PFSK-1 (cell line): ENCODE data around the gene LDB2.

Experiments used
- POLR2AphosphoS5 ChIP-seq: IDR thresholded peaks from 2 replicates; pipeline ENCODE4 v1.6.1; 2012; ENCODE audit warnings: low read depth, mild to moderate bottlenecking, control low read depth, low read length, moderate library complexity
- TF ChIP-seq, protein P1 (sequence below), 2 experiments: IDR thresholded peaks; 2 replicates each; pipeline versions ENCODE4 v1.6.1 to v1.8.0; 2011 to 2012; ENCODE audit warnings: low read depth in 2 of 2, low read length in 2 of 2, control low read depth in 1 of 2, inconsistent platforms in 1 of 2, mild to moderate bottlenecking in 1 of 2, moderate library complexity in 1 of 2; ENCODE audit not compliant: insufficient read depth in 1 of 2

DNA sequence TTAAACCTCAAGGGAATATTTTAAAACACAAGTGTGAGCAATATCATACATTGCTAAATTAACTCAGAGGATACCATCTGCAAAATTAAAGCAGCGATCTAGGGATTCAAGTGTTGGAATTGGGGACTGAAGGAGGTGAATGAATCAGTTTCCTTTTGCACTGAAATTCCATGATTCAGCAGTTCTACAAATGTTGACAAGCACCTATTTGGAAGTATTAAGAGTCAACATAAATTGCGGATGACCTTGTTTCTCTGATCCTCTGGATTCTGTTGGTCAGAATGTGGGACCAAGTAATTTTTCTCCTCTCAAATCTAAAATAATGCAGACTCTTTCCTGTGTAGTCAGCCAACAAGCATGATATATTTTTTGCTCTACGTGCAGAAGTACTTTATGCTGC, 78.8 kb downstream of the LDB2 start:
- TF ChIP-seq, protein P1, sequence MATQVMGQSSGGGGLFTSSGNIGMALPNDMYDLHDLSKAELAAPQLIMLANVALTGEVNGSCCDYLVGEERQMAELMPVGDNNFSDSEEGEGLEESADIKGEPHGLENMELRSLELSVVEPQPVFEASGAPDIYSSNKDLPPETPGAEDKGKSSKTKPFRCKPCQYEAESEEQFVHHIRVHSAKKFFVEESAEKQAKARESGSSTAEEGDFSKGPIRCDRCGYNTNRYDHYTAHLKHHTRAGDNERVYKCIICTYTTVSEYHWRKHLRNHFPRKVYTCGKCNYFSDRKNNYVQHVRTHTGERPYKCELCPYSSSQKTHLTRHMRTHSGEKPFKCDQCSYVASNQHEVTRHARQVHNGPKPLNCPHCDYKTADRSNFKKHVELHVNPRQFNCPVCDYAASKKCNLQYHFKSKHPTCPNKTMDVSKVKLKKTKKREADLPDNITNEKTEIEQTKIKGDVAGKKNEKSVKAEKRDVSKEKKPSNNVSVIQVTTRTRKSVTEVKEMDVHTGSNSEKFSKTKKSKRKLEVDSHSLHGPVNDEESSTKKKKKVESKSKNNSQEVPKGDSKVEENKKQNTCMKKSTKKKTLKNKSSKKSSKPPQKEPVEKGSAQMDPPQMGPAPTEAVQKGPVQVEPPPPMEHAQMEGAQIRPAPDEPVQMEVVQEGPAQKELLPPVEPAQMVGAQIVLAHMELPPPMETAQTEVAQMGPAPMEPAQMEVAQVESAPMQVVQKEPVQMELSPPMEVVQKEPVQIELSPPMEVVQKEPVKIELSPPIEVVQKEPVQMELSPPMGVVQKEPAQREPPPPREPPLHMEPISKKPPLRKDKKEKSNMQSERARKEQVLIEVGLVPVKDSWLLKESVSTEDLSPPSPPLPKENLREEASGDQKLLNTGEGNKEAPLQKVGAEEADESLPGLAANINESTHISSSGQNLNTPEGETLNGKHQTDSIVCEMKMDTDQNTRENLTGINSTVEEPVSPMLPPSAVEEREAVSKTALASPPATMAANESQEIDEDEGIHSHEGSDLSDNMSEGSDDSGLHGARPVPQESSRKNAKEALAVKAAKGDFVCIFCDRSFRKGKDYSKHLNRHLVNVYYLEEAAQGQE (IDR thresholded peaks at IDR 0.05; ENCODE audit: insufficient read depth in 1 of 2, low read depth in 2 of 2, low read length in 2 of 2): no peak
- no peak for TF ChIP-seq POLR2AphosphoS5
